Neuronal stem cell (in vitro differentiated cells): Measurements from ENCODE around the gene ABHD1.

Source experiments
- DNase-seq: peaks from one replicate; pipeline ENCODE4 v3.0.0-alpha.2; 2013; ENCODE audit warnings: low spot score
- H2AFZ ChIP-seq: one replicate; pipeline ENCODE4 v1.6.1; 2013; ENCODE audit warnings: mild to moderate bottlenecking, low read length, inconsistent platforms
- H2AK5ac ChIP-seq: 2 replicates; pipeline ENCODE4 v1.6.1; 2013; ENCODE audit warnings: low read depth, mild to moderate bottlenecking, inconsistent platforms, low read length, moderate library complexity, mixed read lengths
- H2BK120ac ChIP-seq: 2 replicates; pipeline ENCODE4 v1.6.1; 2013; ENCODE audit warnings: low read depth, mild to moderate bottlenecking, inconsistent platforms, low read length, moderate library complexity, mixed read lengths
- H2BK12ac ChIP-seq: one replicate; pipeline ENCODE4 v1.6.1; 2013; ENCODE audit warnings: low read length, inconsistent platforms
- H2BK15ac ChIP-seq: 2 replicates; pipeline ENCODE4 v1.6.1; 2013; ENCODE audit warnings: mild to moderate bottlenecking, low read length, inconsistent platforms, mixed read lengths
- H2BK5ac ChIP-seq: one replicate; pipeline ENCODE4 v1.6.1; 2013; ENCODE audit warnings: inconsistent platforms, mild to moderate bottlenecking, low read length, moderate library complexity
- H3K14ac ChIP-seq: one replicate; pipeline ENCODE4 v1.6.1; 2013; ENCODE audit warnings: low read length, inconsistent platforms
- H3K18ac ChIP-seq: 2 replicates; pipeline ENCODE4 v1.6.1; 2013; ENCODE audit warnings: low read length, inconsistent platforms
- H3K23ac ChIP-seq: 2 replicates; pipeline ENCODE4 v1.6.1; 2013; ENCODE audit warnings: low read depth, mild to moderate bottlenecking, mixed read lengths, low read length, inconsistent platforms; ENCODE audit not compliant: poor library complexity
- H3K27ac ChIP-seq: replicated peaks from 3 replicates; pipeline ENCODE4 v1.5.1; 2013; ENCODE audit warnings: low read length, inconsistent platforms
- H3K27me3 ChIP-seq, 3 experiments: 2 replicates each; pipeline ENCODE4 v1.6.1; 2013; ENCODE audit warnings: low read length in 3 of 3, mild to moderate bottlenecking in 2 of 3, inconsistent platforms in 1 of 3, low read depth in 1 of 3, mixed read lengths in 1 of 3, moderate library complexity in 1 of 3; ENCODE audit not compliant: control insufficient read depth in 3 of 3, insufficient read depth in 3 of 3
- H3K36me3 ChIP-seq, 2 donors: replicated peaks in 1 of 2; 2 replicates each; pipeline ENCODE4 v1.6.1; 2013; ENCODE audit warnings: low read length in 2 of 2; ENCODE audit not compliant: control insufficient read depth in 2 of 2, insufficient read depth in 2 of 2
- H3K4ac ChIP-seq: 2 replicates; pipeline ENCODE4 v1.6.1; 2013; ENCODE audit warnings: inconsistent platforms, mild to moderate bottlenecking, low read length, moderate library complexity
- H3K4me1 ChIP-seq, 2 donors: 1 replicate in 1 of 2; 2 replicates in 1 of 2; pipeline ENCODE4 v1.6.1; 2013; ENCODE audit warnings: low read length in 2 of 2, low read depth in 1 of 2; ENCODE audit not compliant: control insufficient read depth in 2 of 2, insufficient read depth in 1 of 2
- H3K4me2 ChIP-seq: one replicate; pipeline ENCODE4 v1.6.1; 2013; ENCODE audit warnings: mild to moderate bottlenecking, low read length, inconsistent platforms; ENCODE audit not compliant: insufficient read depth, poor library complexity, severe bottlenecking
- H3K4me3 ChIP-seq, 2 donors: 2 replicates each; pipeline ENCODE4 v1.5.1; 2013; ENCODE audit warnings: low read length in 2 of 2, mild to moderate bottlenecking in 2 of 2, inconsistent platforms in 1 of 2, moderate library complexity in 1 of 2
- H3K79me1 ChIP-seq: one replicate; pipeline ENCODE4 v1.6.1; 2013; ENCODE audit warnings: low read depth, mild to moderate bottlenecking, inconsistent platforms, low read length, moderate library complexity
- H3K9ac ChIP-seq: one replicate; pipeline ENCODE4 v1.6.1; 2013; ENCODE audit warnings: mild to moderate bottlenecking, low read depth, low read length, inconsistent platforms; ENCODE audit not compliant: poor library complexity
- H3K9me3 ChIP-seq, 2 donors: replicated peaks in 1 of 2; 2 replicates each; pipeline versions ENCODE3 to v1.6.1; 2013; ENCODE audit warnings: low read length in 2 of 2, mild to moderate bottlenecking in 2 of 2, inconsistent platforms in 1 of 2, low read depth in 1 of 2, mixed read lengths in 1 of 2, moderate library complexity in 1 of 2; ENCODE audit not compliant: control insufficient read depth in 2 of 2, insufficient read depth in 1 of 2
- H4K8ac ChIP-seq: one replicate; pipeline ENCODE4 v1.6.1; 2013; ENCODE audit warnings: low read depth, mild to moderate bottlenecking, inconsistent platforms, low read length, moderate library complexity
- H4K91ac ChIP-seq: one replicate; pipeline ENCODE4 v1.6.1; 2013; ENCODE audit warnings: low read length, low read depth, mild to moderate bottlenecking, inconsistent platforms; ENCODE audit not compliant: poor library complexity
- WGBS, 2 donors: extraction: QIAGEN DNeasy Blood & Tissue Kit; methylation state at CpG; one replicate each; pipeline ENCODE4 v1.1.7; 2013; ENCODE audit warnings: missing lambda C conversion rate in 2 of 2, mixed read lengths in 1 of 2; ENCODE audit not compliant: insufficient read length in 2 of 2, insufficient replicate concordance in 1 of 2; ENCODE audit errors: extremely low coverage in 2 of 2; 5-methylcytosine and 5-hydroxymethylcytosine counted together

ABHD1 gene

DNA sequence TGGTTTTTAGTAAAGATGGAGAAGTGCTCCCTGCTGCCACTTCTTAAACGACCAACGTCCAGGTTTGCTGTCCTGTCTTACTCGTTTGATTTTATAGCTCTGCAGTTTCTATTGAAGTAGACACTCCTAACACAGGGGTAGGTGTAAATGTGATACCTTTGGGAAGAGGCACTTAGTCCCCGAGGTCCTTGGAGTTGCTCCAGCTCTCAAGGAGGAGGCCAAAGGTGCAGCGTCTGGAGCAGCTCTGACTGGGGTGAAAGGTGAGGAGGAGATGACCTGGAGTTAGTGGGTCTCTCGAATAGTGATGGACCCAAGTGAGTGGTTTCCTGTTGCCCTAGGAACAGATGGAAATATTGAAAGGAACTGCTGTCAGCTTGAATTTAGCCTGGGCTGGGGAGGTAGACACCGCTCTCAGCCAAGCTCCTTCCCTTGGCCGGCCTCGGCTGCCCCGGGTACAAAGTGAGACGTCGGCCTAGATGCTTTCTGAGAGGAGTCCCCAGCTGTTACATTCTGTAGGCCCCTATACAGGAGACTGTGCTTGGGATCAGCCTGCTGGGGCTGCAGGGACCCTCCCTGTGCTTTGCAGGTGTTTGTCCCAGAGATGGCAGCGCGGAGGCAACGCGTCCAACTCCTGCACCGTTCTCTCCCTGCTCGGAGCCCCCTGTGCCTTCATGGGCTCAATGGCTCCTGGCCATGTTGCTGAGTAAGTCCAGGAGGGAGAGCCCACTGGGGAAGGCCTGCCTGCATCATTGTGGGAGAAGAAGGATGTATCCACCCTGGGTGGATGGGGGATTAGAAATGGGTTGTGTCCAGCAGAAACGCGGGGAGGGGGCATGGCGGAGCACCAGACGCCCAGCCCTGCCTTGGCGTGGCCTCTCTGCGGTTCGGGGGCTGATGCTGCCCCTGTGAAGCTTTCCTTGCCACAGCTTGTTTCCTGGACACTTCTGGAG lies 31.6 kb upstream of the ABHD1 start:
- no peak for DNase-seq
- H3K23ac ChIP-seq, result no peak overlapping the region
- peaks cover 0 to 6% (median 0%) of the 10 kb centered on the region in 3 experiments for H3K27me3 ChIP-seq
- no peak overlapping the region for H3K4me2 ChIP-seq
- H2BK15ac ChIP-seq, result no peak overlapping the region
- no peak overlapping the region for H3K4ac ChIP-seq
- no peaks in the 10 kb centered on the region for H3K9me3 ChIP-seq
- no peak overlapping the region for H3K4me3 ChIP-seq
- no peak overlapping the region for H2BK12ac ChIP-seq
- H2BK5ac ChIP-seq, result no peak overlapping the region
- peak overlapping the region; percentile 58 for H3K14ac ChIP-seq
- WGBS, 2 donors, result no CpG with 5 or more reads among the region's 25 CpGs
- peaks cover 0 to 2% of the 10 kb centered on the region in 2 donors for H3K4me1 ChIP-seq
- H2AK5ac ChIP-seq, result peak overlapping the region; percentile 81
- no peak overlapping the region for H3K27ac ChIP-seq
- H2AFZ ChIP-seq, result no peak overlapping the region
- no peaks in the 10 kb centered on the region for H3K36me3 ChIP-seq
- H3K18ac ChIP-seq, result no peak overlapping the region
- H4K91ac ChIP-seq, result no peak overlapping the region
- no peak overlapping the region for H2BK120ac ChIP-seq
- H4K8ac ChIP-seq, result peak overlapping the region; percentile 6
- no peaks in the 10 kb centered on the region for H3K79me1 ChIP-seq
- H3K9ac ChIP-seq, result no peak overlapping the region

DNA sequence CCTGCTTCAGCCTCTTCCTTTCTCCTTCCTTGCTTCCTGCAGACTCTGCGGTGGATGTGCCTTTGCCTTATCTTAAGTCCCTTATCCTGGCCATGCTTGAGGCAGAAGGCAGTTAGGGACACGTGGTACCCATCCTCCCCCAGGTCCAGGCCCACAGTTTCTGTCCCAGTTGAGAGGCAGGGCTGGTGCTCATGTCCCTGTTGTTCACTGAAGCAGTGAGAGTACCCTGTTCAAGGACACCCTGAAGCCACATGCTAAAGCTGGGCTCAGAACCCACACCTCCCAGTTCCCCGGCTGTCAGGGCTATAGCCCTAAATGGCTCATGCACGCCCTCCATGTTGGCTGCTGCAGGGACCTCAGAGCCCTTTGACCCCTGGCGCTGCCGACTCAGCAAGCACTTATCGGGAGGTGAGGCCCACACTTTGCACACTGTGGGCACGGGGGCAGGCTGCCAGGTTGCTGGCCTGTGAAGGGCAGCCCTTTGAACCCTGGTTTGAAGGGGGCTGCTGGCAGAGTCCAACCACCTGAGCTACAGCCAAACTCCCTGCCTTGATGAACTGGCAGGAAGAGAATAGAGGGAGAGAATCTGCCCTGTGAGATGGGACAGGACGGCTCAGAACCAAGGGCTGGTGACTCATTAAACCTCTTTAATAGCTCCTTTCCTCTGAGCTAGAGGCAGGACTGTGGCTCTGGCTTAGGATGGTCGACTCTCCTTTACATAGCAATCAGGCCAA lies 30.8 kb upstream of the ABHD1 start:
- Histone ChIP-seq H3K4ac (no peak overlapping the region), H3K23ac (no peak overlapping the region), H3K14ac (no peak overlapping the region), H2BK12ac (no peak overlapping the region), H3K27me3 (peaks cover 0 to under 1% (median 0%) of the 10 kb centered on the region in 3 experiments), H3K18ac (no peak overlapping the region), H2AK5ac (no peak overlapping the region), H2AFZ (no peak overlapping the region), H3K4me2 (no peak overlapping the region), H3K27ac (no peak overlapping the region), H4K8ac (no peak overlapping the region), H3K9me3 (no peaks in the 10 kb centered on the region), H2BK5ac (peak overlapping the region; percentile 18), H3K4me3 (no peak overlapping the region), H3K36me3 (no peaks in the 10 kb centered on the region), H3K4me1 (no peaks in the 10 kb centered on the region), H3K9ac (no peak overlapping the region), H3K79me1 (no peaks in the 10 kb centered on the region), H2BK15ac (no peak overlapping the region), H4K91ac (no peak overlapping the region), H2BK120ac (no peak overlapping the region)
- no peak for DNase-seq
- WGBS, 2 donors, result no CpG with 5 or more reads among the region's 10 CpGs

- Histone ChIP-seq H3K14ac (no peak overlapping the region), H2AK5ac (peak overlapping the region; percentile 41), H4K8ac (no peak overlapping the region), H2BK120ac (no peak overlapping the region), H4K91ac (no peak overlapping the region), H3K4ac (no peak overlapping the region), H2BK15ac (no peak overlapping the region), H2BK12ac (no peak overlapping the region), H3K27ac (no peak overlapping the region), H3K9ac (no peak overlapping the region), H3K4me2 (no peak overlapping the region), H3K4me1 (no peaks in the 10 kb centered on the region), H3K9me3 (no peaks in the 10 kb centered on the region), H3K4me3 (no peak overlapping the region), H3K18ac (no peak overlapping the region), H3K79me1 (no peaks in the 10 kb centered on the region), H2AFZ (no peak overlapping the region), H3K27me3 (no peaks in the 10 kb centered on the region), H3K36me3 (no peaks in the 10 kb centered on the region), H3K23ac (no peak overlapping the region), H2BK5ac (no peak overlapping the region)
- DNase-seq, result no peak
- WGBS, 2 donors, result no CpG with 5 or more reads among the region's 6 CpGs
Observed at GRCh38 chr2:27093430-27094352, 29.9 kb upstream of the ABHD1 start.
